ENCODE measurements around the gene COL26A1. TPM values are rescaled to one million over a fixed set of nuclear protein-coding genes. Genes with fewer than 3 reads are reported as not detected.

The COL26A1 gene
- total RNA-seq, 3 donors from 2014 or later (not counting 1 experiment from before 2014, with no cell fraction given) = 0.16 TPM; not detected in 2

GRCh38 chr7:101381549-101382111 is 19.0 kb downstream of the COL26A1 start:
- H3K4me1 ChIP-seq (ENCODE audit: control insufficient read depth, insufficient read depth, low read length) = peaks cover under 1% of the 10 kb centered on the region
- no peaks in the 10 kb centered on the region for H3K4me1 Mint-ChIP-seq
- no peak overlapping the region for H3K4me3 ChIP-seq (ENCODE audit: low read length)
- no peaks in the 10 kb centered on the region for H3K27me3 ChIP-seq (ENCODE audit: control insufficient read depth, insufficient read depth, low read length)
- no peak for ATAC-seq
- no peak overlapping the region for H3K4me3 Mint-ChIP-seq
- no peak for DNase-seq
- intact Hi-C loops (cut with micrococcal nuclease) = no loop called here
- no peak overlapping the region for H3K27ac ChIP-seq (ENCODE audit: low read length)
- H3K9me3 Mint-ChIP-seq = no peaks in the 10 kb centered on the region
- no peaks in the 10 kb centered on the region for H3K36me3 Mint-ChIP-seq
- no peaks in the 10 kb centered on the region for H3K36me3 ChIP-seq (ENCODE audit: control insufficient read depth, insufficient read depth, low read length)
- 80% methylated on average over 3 of the region's 5 CpGs for WGBS (ENCODE audit: insufficient coverage)
- H3K27ac Mint-ChIP-seq = no peak overlapping the region
- peaks cover 0 to 5% of the 10 kb centered on the region in 2 donors for H3K27me3 Mint-ChIP-seq (ENCODE audit: low read depth in 2 of 2)
- TF ChIP-seq CTCF (IDR thresholded peaks at IDR 0.05) = no peak
- H3K9me3 ChIP-seq (ENCODE audit: control insufficient read depth, insufficient read depth, low read length) = no peaks in the 10 kb centered on the region

DNA sequence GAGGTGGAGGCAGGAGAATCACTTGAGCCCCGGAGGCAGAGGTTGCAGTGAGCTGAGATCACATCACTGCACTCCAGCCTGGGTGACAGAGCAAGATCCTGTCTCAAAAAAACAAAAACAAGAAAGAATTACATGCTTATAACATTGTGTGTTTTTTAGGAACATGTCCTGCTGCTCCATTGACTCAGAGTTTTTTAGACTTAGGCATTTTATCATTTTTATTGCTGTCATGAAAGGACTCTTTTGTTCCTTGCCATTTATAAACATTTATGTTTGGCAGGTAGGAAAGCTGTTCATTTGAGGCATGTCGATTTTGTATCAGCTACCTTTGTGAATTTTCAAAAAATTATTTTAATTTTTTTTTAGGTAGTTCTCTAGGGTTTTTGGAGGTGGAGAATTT is 20.3 kb downstream of the COL26A1 start:
- no peak overlapping the region for H3K4me3 ChIP-seq (ENCODE audit: low read length)
- TF ChIP-seq CTCF (IDR thresholded peaks at IDR 0.05) = no peak
- Mint-ChIP-seq H3K27me3 (ENCODE audit: low read depth in 2 of 2) (peaks cover 0 to 5% of the 10 kb centered on the region in 2 donors), H3K9me3 (no peaks in the 10 kb centered on the region), H3K4me3 (no peak overlapping the region), H3K4me1 (no peaks in the 10 kb centered on the region), H3K27ac (no peak overlapping the region), H3K36me3 (no peaks in the 10 kb centered on the region)
- ATAC-seq (no peak), DNase-seq (no peak)
- no peak overlapping the region for H3K27ac ChIP-seq (ENCODE audit: low read length)
- H3K36me3 ChIP-seq (ENCODE audit: control insufficient read depth, insufficient read depth, low read length) = no peaks in the 10 kb centered on the region
- intact Hi-C loops (cut with micrococcal nuclease) = no loop called here
- H3K4me1 ChIP-seq (ENCODE audit: control insufficient read depth, insufficient read depth, low read length) = peaks cover 6% of the 10 kb centered on the region
- no peaks in the 10 kb centered on the region for H3K27me3 ChIP-seq (ENCODE audit: control insufficient read depth, insufficient read depth, low read length)
- no peaks in the 10 kb centered on the region for H3K9me3 ChIP-seq (ENCODE audit: control insufficient read depth, insufficient read depth, low read length)
- WGBS (ENCODE audit: insufficient coverage) = 92% methylated on average over 1 of the region's 2 CpGs

- no peaks in the 10 kb centered on the region for H3K27me3 ChIP-seq (ENCODE audit: control insufficient read depth, insufficient read depth, low read length)
- H3K9me3 Mint-ChIP-seq = no peaks in the 10 kb centered on the region
- H3K4me1 ChIP-seq (ENCODE audit: control insufficient read depth, insufficient read depth, low read length) = peaks cover 19% of the 10 kb centered on the region
- H3K36me3 Mint-ChIP-seq = no peaks in the 10 kb centered on the region
- H3K27me3 Mint-ChIP-seq (ENCODE audit: low read depth in 2 of 2) = no peaks in the 10 kb centered on the region
- no peaks in the 10 kb centered on the region for H3K36me3 ChIP-seq (ENCODE audit: control insufficient read depth, insufficient read depth, low read length)
- DNase-seq = no peak
- H3K4me3 Mint-ChIP-seq = no peak overlapping the region
- H3K9me3 ChIP-seq (ENCODE audit: control insufficient read depth, insufficient read depth, low read length) = no peaks in the 10 kb centered on the region
- intact Hi-C loops (cut with micrococcal nuclease) = no loop called here
- no peak for ATAC-seq
- peaks cover 8 to 9% of the 10 kb centered on the region in 2 donors for H3K4me1 Mint-ChIP-seq
- no peak for TF ChIP-seq CTCF (IDR thresholded peaks at IDR 0.05)
- no peak overlapping the region for H3K27ac ChIP-seq (ENCODE audit: low read length)
- 82% methylated on average over 8 of the region's 8 CpGs for WGBS (ENCODE audit: insufficient coverage)
- H3K27ac Mint-ChIP-seq = no peak overlapping the region
- no peak overlapping the region for H3K4me3 ChIP-seq (ENCODE audit: low read length)
These were observed 23.5 kb downstream of the COL26A1 start for GRCh38 chr7:101386177-101386557.
